Panc1 (cell line): ENCODE data around the gene CS. TPM values are rescaled to one million over a fixed set of nuclear protein-coding genes. Genes with fewer than 3 reads are reported as not detected.
A peak's percentile ranks its signal among the peaks of the same experiment; 100 is the strongest.

ENCODE experiments used
- ATAC-seq: fragments of 200-7000 bp; cut with Tn5 transposase; 2 replicates; pipeline ENCODE4 v1.9.1; 2020; ENCODE audit warnings: mild to moderate bottlenecking, moderate library complexity
- BruUV-seq: library from RNA; stranded (reverse); fragments of 400-500 nt; replicated peaks from 2 replicates; lab custom pipeline; 2021; lab: Mats Ljungman, UMichigan
- CTCF ChIA-PET: fragments of 300-600 bp; sonication (Branson Sonifier 250); formaldehyde crosslinking; loops from one replicate; lab custom pipeline; 2022; ENCODE audit warnings: antibody characterized with exemption; lab: Charles Lee
- POLR2A ChIA-PET: fragments of 300-600 bp; sonication (Branson Sonifier 250); formaldehyde crosslinking; loops from one replicate; lab custom pipeline; 2022; ENCODE audit warnings: antibody characterized with exemption; lab: Charles Lee
- DNase-seq: peaks from one replicate; pipeline ENCODE4 v3.0.0-alpha.2; 2010; ENCODE audit warnings: low read depth, low spot score
- H3K27ac ChIP-seq: 2 replicates; pipeline ENCODE4 v1.5.1; 2011; ENCODE audit warnings: mild to moderate bottlenecking, low read length, inconsistent platforms
- H3K27me3 ChIP-seq: fragments of 200-500 bp; sonication (Bioruptor generic); 2 replicates; pipeline ENCODE4 v1.6.0; 2014; ENCODE audit warnings: low read length, inconsistent platforms; ENCODE audit not compliant: control insufficient read depth, insufficient read depth
- H3K36me3 ChIP-seq: fragments of 200-500 bp; sonication (Bioruptor generic); 2 replicates; pipeline ENCODE4 v1.5.1; 2014; ENCODE audit warnings: inconsistent platforms, mild to moderate bottlenecking, low read length, moderate library complexity; ENCODE audit not compliant: control insufficient read depth, insufficient read depth
- H3K4me1 ChIP-seq: 2 replicates; pipeline ENCODE4 v1.5.1; 2011; ENCODE audit warnings: inconsistent platforms, mild to moderate bottlenecking, low read length, moderate library complexity; ENCODE audit not compliant: control insufficient read depth, insufficient read depth
- H3K4me3 ChIP-seq, 2 experiments: 2 replicates each; pipeline ENCODE4 v1.5.1; 2011 to 2012; ENCODE audit warnings: low read depth in 2 of 2, low read length in 2 of 2, mild to moderate bottlenecking in 2 of 2, inconsistent platforms in 1 of 2, moderate library complexity in 1 of 2
- H3K9me3 ChIP-seq: fragments of 200-500 bp; sonication (Bioruptor generic); 2 replicates; pipeline ENCODE4 v1.5.1; 2014; ENCODE audit warnings: low read depth, mild to moderate bottlenecking, inconsistent platforms, low read length, moderate library complexity; ENCODE audit not compliant: control insufficient read depth, insufficient read depth
- CTCF ChIP-seq: fragments of 450-650 bp; IDR thresholded peaks from 2 replicates; pipeline ENCODE4 v1.5.1; 2017; ENCODE audit warnings: mild to moderate bottlenecking
- POLR2AphosphoS5 ChIP-seq: IDR thresholded peaks from 2 replicates; pipeline ENCODE4 v1.6.1; 2012; ENCODE audit warnings: mild to moderate bottlenecking, low read depth, low read length, moderate library complexity
- REST ChIP-seq, 2 experiments: IDR thresholded peaks; 2 replicates each; pipeline ENCODE4 v1.6.1; 2011 to 2012; ENCODE audit warnings: low read depth in 2 of 2, control low read depth in 1 of 2, low read length in 1 of 2, mild to moderate bottlenecking in 1 of 2, moderate library complexity in 1 of 2; ENCODE audit not compliant: insufficient read depth in 1 of 2
- SIN3A ChIP-seq: IDR thresholded peaks from 2 replicates; pipeline ENCODE4 v1.6.1; 2012; ENCODE audit warnings: low read depth, mild to moderate bottlenecking, low read length, moderate library complexity, borderline replicate concordance; ENCODE audit not compliant: insufficient read depth
- TCF7L2 ChIP-seq: IDR thresholded peaks from 2 replicates; pipeline ENCODE4 v1.6.1; 2011; ENCODE audit warnings: mild to moderate bottlenecking, low read depth, low read length, inconsistent platforms
- in situ Hi-C: cut with HindIII; loops from 2 replicates; pipeline ENCODE4 v1.10.0; 2016; ENCODE audit warnings: low sequenced_read_pairs, low pct_unique_long_range_greater_than_20kb
- intact Hi-C: fragments of 100-400 bp; cut with micrococcal nuclease; formaldehyde crosslinking; loops from one replicate; pipeline ENCODE4 v1.10.0; 2022; ENCODE audit not compliant: unreplicated experiment
- total RNA-seq: library from RNA; stranded (reverse); gene quantifications from one replicate; pipeline ENCODE4 v1.2.1, GENCODE V29; 2021; ENCODE audit not compliant: unreplicated experiment

CS gene
- total RNA-seq, 1 experiment from 2014 or later: 240 TPM

GRCh38 chr12:56260380-56260779 is 39.8 kb downstream of the CS start:
- no peaks in the 10 kb centered on the region for H3K27me3 ChIP-seq
- H3K4me3 ChIP-seq: no peak overlapping the region
- BruUV-seq: no TSS peak
- H3K9me3 ChIP-seq: no peaks in the 10 kb centered on the region
- TF ChIP-seq POLR2AphosphoS5: no peak
- TF ChIP-seq CTCF: no peak
- TF ChIP-seq SIN3A: no peak
- no peak for TF ChIP-seq TCF7L2
- TF ChIP-seq REST (IDR thresholded peaks at IDR 0.05; ENCODE audit: insufficient read depth in 1 of 2, low read depth in 2 of 2, low read length in 1 of 2): no peak
- in situ Hi-C loops: no loop called here
- peaks cover 10% of the 10 kb centered on the region for H3K4me1 ChIP-seq
- ChIA-PET CTCF (no interaction called here), POLR2A (no interaction called here)
- no peak for ATAC-seq
- no peak overlapping the region for H3K27ac ChIP-seq
- no peak for DNase-seq
- H3K36me3 ChIP-seq: peaks cover 9% of the 10 kb centered on the region
- intact Hi-C loops: no loop called here

GRCh38 chr12:56258820-56259183 is 41.3 kb downstream of the CS start:
- no peaks in the 10 kb centered on the region for H3K9me3 ChIP-seq
- DNase-seq: no peak
- CTCF ChIA-PET: no interaction called here
- intact Hi-C loops (no loop called here), in situ Hi-C loops (no loop called here)
- peak overlapping the region; percentile 71 to 72 for H3K4me3 ChIP-seq
- POLR2A ChIA-PET: no interaction called here
- no peak for ATAC-seq
- no peaks in the 10 kb centered on the region for H3K27me3 ChIP-seq
- H3K27ac ChIP-seq: peak overlapping the region; percentile 86
- H3K36me3 ChIP-seq: peaks cover 9% of the 10 kb centered on the region
- no peak for TF ChIP-seq POLR2AphosphoS5
- no peak for TF ChIP-seq REST (IDR thresholded peaks at IDR 0.05; ENCODE audit: insufficient read depth in 1 of 2, low read depth in 2 of 2, low read length in 1 of 2)
- TF ChIP-seq TCF7L2: no peak
- TF ChIP-seq CTCF: no peak
- no peak for TF ChIP-seq SIN3A
- peaks cover 10% of the 10 kb centered on the region for H3K4me1 ChIP-seq
- no TSS peak for BruUV-seq
